GM21423 (cell line): ENCODE results near the gene PCBP4.
"Not testable (repeated sequence)": the region's sequence is repeated elsewhere in the genome, so short reads cannot be mapped to it uniquely, and the experiment has no call there.

Experiments
- ATAC-seq: cut with Tn5 transposase; IDR thresholded peaks from one replicate; pipeline ENCODE4 v1.9.1; 2021; ENCODE audit warnings: mild to moderate bottlenecking, moderate library complexity; ENCODE audit not compliant: unreplicated experiment

PCBP4 gene

DNA sequence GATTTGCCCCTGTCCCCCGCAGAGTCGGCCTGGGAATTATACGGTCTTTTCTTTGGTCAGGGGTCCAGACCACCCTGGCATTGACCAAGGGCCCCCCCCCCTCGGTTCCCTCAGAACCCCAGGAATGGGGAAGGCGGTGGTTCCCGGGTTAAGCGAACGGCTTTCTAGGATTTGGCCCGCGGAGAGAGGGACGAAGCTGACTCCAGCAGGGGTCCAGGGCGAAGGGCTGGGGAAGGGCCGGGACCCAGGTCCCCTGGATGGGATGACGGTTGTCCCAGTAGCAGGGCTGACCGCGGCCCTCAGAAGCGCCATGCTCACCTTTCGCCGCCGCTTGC, 25.8 kb downstream of the PCBP4 start:
- no peak for ATAC-seq

DNA sequence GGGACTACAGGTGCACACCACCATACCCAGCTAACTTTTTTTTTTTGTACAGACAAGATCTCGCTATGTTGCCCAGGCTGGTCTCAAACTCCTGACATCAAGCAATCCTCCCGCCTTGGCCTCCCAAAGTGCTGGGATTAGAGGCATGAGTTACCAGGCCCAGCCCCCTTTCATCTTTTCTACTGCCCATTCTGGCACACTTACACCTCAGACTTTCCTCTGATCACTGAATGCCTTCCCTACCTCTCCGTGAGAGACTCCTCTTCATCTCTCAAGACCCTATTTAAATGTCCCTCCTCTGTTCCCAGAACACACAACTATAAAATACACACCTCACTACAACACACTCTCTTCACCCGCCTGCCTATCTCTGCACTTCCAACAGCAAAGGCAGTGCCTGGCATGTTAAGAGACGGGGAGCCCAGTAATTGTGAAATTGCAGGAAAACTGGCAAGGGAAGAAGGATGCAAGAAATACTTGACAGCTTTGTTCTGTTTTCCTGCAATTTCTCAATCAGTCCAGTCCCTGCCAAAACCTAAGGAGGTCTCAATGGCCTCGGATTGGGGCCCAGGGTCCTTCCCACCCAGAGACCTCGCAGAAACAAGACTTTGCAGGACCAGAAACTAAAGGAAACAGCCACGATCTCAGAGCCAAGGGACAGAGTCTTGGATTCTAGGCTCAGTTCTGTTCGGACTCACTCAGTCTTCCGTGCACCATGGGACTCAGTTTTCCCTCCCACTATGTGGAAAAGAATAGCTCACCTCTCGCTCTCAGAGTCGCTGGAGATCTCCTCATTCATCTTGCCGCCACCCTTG, 26.4 kb downstream of the PCBP4 start:
- no peak for ATAC-seq

DNA sequence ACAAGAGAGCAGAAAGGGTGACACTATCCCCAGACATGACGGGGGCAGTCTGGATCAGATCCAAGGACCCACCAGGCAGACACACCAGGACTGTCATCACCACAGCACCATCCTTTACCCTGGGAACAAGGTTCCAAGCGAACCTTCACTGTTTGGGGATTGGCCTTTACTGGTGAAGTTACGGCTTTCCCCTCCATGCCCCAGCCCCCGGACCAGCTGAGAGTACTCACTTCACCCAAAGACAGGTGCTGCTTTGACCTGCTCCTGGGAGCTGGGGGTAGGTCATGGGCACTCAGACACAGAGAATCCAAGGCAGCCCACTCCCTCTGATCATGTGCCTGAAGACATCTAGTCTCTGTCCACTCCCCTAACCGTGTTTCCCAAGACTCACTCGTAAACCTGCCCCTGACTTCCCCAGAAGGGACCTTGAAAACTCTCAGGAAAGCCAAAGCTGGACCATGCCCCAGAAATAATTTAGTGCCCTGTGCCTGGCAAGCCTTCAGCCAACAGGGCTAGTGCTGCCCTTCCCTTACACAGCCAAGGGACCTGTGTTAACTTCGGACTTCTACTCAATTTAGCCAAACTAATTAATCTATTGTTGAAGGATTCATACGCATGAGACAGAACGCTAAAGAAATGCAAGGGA, 28.4 kb downstream of the PCBP4 start:
- ATAC-seq: no peak

DNA sequence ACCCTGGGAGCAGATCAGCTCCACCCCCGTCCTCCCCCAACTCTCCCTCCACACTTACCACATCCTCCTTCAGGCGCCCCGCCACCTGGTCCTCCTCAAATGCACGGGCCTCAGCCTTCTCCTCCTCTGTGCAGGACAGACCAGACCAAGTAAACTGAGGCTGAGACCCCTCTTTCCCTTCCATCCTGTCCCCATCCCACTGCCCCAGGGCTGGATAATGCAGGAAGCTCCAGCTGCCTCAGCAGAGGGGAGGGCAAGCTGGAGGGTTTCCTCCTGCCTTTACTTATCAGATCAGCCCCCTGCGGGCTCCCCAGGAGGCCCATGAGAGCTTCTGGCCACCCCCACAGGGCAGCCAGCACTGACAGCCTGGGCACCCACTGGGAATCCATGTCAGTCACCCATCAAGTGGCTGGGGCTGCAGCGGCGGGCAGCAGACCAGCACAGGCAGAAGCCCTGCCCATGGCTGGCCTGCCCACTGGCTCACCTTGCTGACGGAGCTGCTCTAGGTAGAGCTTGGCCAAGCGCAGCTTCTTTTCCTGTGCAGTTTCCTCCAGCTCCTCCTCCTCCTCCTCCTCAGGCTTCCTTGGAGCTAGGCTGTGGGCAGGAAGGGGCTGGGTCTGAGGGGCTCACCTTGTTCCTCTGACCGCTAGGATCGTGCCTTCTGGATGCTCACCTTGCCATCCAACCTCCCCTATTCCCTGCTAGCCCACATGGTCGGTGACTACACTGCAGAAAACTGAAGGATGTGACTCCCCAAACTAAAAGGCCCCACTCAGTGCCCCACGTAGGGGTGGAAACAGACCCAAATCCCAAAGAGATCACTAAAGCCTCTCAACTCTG, 29.4 kb downstream of the PCBP4 start:
- ATAC-seq: no peak

DNA sequence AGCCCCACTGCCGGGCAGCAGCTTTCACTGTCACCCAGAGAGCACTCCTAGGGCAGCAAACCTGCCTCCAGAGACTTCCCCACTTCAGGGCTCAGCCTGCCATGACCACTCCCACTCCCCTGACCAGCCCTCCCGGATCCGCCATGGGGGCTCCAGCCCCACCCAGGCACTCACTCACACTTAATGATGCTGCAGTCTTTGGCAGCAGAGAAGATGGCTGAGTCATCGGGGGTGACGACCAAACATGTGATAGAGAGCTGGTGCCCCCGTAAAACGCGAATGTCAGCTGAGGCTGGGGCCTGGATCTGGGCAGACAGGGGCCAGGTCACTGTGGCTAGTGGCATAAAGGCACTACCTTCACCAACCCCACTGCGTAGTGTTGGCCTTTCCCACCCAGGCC, 30.2 kb downstream of the PCBP4 start:
- no peak for ATAC-seq

DNA sequence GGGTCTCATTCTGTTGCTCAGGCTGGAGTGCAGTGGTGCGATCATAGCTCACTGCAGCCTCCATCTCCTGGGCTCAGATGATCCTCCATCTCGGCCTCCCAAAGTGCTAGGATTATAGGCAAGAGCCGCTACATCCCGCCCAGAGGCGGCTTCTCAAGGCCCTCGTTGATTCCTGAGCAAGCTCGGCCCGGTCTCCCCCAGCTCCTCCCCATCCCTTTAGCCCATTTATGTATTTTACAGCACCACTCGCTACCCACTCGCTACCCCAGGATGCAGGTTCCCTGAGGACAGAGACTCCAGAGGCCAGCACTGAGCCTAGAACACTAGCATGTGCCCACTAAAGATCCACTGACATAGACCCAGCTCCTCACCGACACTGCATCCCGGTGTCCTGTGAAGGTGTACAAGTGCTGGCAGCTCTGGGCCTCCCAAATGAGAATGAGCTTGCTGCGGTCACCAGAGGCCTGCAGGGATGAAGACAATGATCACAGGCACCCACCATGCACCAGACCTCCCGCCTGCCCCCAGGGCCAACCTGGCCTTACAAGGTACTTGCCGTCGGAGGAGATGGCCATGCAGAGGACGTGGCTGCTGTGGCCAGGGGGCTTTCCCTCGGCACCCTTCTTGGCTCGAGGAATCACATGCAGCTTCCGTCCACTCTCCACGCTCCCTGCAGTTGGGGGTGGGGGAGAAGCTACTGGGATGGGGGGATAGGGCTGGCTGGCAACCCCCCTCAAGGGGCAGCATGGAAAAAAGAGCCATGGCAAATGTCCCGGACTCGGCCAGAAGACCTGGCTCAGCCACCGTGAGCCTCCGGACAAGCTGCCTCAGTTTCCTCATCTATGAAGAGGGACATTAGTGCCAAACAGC, 31.1 kb downstream of the PCBP4 start:
- no peak for ATAC-seq

DNA sequence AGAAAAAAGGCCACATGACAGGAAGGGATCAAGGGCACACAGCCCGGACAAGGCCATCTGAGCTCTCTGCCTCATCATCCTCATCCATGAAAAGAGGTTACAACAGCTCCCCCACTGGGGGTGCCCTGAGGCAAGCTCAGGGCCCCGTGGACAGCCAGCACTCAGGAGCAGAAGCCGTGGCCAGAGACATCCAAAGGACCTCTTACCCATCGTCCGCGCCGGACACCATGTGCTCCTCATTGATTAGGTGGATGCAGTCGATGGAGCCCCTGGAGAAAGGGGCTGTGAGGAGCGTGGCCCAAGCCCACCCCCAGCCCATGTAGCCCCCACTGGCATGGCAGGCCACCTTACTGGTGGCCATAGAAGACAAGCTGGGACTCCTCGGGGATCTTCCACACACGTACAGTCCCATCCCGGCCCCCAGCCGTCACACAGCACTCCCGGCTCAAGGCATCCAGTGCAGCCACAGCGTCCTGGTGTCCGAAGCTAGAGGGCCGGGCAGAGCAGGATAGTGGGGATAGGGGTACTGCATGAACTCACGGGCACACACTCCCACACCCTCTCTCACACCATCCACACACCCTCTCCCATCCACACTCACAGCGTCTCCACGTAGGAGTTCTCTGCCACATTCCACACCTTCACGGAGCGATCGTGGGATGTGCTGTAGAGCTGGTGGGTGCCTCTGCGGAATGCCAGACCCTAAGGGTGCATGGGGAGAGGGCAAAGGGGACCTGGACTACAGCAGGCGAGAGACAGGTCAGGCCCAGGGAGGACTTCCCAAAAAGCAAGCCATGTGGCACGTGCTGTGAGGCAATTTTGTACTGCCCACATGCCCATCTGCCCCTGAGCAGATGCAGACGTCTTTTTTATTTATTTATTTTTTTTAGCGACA, 32.0 kb downstream of the PCBP4 start:
- ATAC-seq: no peak

DNA sequence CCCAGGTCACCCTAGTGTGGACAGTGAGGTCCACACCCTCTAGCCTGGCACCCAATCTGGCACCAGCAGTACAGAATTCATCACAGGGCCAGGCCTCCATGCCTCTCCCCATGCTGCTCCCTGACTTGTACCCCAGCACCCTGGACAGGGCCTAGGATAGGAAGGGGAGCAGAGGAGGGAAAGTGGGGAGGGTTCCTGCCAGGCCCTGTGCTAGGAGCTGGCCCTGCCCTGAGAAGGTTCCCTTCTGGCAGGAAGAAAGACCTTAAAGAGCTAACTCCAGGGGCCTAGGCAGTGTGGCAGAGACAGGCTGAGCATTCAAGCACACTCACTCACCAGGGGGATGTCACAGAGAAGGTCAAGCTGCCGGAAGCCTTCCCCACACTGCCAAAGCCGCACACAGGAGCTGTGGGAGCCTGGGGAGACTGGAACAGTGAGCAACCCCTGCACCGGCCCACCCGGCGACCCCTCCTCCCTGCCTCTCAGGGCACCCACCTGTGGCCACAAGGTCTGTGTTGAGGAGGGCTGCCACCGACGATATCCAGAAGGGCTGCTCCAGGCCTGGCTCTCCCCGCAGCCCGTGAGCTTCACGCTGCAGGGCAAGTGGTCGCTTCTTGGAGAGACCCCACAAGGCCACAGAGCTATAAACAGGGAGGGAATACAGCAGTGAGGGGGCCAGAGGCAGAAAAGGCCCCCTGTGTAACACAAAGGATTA, 33.0 kb downstream of the PCBP4 start:
- ATAC-seq: no peak

DNA sequence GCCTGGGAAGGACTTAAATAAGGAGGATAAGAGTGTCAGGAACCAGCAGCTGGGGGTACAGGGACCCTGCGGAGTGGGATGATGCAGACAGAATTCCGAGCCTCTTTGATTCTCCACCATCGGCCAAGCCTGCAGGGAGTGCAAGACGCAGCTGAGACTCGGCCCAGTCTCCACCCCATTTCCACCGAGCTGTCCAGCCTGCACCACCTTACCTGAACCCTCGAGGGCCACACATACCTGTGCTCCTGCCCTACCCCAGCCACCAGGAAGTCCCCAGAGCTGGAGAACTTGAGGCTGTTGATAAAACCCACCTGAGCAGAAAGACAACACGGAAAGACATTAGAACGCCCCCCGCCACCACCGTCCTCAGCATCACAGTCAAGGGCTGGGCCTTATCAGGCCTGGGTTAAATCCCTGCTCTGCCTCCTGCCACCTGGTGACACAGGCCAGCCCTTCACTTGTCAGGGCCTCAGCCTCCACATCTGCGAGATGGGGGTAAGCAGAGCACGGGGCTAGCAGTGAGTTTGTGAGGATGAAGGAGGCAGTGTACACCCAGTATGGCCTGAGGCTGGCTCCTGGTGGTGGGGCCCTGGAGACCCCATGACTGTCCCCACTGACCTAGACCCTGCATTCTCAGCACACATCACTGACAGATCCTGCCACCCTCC, 33.6 kb downstream of the PCBP4 start:
- ATAC-seq: no peak

DNA sequence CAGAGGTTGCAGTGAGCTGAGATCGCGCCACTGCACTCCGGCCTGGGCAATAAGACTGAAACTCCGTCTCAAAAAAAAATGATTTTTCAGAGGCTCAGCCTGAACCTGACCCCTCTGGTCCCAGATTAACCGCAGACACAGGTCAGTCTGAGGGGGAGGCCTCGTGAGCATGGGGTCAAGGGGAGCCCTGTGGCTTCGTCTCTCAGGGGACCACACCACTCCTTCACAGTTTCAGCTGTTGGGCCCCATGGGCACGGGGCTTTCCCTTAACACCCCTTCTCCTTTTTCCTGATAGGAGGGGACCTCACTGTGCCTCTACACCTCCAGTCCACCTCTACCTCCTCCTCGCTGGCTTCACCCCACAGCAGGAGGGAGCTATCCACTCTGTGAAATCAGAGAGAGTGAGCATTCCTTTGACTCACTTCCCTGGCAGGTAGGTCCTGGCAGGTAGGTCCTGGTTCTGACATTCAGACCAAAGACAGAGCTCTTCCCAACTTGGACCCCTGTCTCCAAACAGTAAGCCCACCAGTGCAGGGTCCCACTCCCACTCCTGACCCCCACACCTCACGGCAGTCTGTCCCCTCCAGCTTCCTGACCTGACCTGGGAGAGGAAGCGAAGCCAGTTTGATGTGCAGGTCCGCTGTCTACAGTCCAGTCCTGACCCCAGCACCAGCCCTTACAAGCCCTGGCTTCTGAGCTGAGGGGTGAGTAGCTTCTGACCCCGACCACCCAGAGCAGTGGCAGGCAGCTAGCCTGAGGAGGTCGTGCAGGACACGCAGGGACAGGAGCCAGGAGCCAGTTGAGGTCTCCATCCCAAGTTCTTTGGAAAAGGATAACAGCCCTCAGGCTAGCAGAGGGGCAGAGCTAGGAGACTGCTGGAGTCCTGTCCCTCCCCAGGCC, 34.5 kb downstream of the PCBP4 start:
- no peak for ATAC-seq

DNA sequence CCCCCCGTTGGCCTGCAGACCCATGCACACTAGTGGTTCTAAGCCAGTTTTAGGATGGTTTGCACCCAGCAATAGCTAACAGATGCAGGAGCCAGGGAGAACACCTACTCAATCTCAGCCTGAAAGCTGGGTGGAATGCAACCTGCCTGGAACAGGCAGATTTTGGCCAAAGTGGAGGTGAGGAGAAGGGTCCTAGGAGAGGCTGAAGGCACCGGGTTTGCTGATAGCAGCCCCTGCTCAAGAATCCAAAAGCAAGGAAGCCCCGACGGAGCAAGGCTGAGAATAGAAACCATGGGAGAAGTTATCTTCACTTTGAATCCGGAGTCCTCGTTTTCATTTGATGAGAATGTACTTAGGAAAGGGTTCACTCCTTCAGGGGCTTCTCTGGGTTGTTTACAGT, 35.5 kb downstream of the PCBP4 start:
- ATAC-seq: no peak

DNA sequence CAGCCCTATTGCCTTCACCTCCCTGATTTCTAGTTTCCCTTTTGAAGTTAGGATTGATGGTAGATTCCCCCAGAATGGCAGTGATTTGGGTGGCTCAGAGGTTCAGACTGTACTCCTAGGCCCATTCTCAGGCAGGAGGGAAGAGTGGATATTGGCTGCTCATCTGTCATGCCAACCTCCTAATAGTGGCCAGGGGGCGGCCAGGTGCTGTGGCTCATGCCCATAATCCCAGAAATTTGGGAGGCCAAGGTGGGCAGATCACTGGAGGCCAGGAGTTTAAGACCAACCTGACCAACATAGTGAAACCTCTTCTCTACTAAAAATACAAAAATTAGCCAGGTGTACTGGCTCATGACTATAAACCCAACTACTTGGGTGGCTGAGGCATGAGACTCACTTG, 36.8 kb downstream of the PCBP4 start:
- no peak for ATAC-seq

DNA sequence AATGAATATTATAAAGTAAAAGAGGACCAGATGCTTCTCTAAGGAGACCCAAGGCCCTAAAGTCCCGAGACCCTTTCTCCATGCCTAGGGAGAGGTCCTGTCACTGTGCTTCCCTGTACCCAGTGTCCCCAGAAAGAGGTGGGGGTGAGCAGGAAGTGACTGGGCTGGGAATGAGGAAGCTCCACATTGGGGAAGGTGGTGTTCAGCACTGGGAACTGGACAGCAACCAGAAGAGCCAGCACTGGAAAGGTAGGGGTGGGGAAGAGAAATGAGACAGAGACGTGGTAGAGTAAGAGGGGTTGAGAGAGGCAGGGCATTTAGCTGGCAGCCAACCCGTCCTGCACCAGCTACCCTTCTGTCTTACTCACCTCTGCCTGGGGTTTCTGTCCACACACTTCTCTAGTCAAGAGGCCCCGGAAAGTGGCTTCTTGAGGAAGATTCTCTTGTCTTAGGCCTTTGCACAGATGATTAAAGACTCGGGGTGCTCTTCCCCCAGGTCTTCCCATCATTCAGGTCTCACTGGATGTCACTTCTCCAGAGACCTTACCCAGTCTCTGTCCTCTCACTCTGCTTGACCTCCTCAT, 37.7 kb downstream of the PCBP4 start:
- no peak for ATAC-seq

DNA sequence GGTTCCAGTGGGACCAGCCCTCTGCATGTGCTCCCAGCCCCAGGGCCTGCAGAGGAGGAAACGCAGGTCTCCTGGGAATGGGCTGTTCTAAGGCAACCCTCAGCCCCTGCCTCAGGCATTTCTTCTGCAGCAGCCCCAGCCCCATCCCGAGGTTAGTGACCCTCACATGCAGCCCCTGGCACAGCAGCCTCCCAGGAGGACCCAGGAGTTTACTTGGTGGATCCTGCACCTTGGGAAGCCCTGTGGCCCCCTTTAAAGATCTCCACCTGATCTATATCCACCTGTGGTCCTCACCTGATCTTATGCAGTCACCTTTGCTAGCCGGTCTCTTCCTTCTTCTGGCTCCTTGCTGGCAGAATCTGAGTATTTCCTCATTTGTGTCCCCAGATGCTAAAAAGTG, 38.3 kb downstream of the PCBP4 start:
- ATAC-seq: not testable (repeated sequence)

DNA sequence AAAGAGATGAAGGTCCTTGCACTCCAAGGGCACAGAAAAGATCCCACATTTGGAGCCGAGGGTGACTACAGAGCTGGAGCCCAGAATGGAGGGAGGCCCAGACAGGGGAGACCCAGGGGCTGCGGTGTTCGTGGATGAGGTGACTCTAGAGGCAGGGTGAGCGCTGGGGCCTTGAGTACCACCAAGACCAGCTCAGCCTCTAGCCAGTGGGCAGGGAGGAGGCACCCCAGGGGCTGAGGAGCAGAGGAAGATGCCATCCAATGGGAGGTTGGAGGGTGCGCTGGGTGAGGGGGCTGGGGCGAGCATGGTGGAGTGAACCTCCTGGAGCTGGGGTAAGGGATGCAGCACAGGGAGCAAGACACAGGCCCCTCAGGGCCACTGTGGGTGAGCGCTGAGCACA, 38.8 kb downstream of the PCBP4 start:
- ATAC-seq: no peak

DNA sequence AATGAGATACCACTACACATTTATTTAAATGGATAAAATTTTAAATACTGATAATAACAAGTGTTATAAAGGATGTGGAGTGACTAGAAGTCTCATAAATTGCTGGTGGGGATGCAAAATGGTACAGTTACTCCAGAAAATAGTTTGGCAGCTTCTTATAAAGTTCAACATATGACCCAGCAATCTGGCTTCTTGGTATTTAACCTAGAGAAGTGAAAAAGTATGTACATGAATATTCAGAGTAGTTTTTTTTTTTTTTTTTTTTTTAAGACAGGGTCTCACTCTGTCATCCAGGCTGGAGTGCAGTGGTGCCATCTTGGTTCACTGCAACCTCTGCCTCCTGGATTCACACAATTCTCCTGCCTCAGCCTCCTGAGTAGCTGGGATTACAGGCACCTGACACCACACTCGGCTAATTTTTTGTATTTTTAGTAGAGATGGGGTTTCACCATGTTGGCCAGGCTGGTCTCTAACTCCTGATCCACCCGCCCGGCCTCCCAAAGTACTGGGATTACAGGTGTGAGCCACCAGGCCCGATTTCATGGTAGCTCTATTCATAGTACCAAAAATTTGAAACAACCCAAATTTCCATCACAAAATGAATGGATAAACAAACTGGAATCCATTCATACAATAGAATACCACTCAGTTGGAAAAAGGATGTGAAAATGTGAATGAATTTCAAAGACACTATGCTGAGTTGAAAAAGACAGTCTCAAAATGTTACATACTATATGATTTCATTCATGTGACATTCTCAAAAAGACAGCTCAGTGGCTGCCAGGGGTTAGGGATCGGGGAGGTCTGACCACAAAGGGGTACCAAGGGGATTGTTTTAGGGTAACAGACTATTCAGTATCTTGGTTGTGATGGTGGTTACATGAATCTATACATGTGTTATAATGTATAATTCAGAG, 39.9 kb downstream of the PCBP4 start:
- no peak for ATAC-seq
